ENCODE measurements around the gene DIO1. TPM values are rescaled to one million over a fixed set of nuclear protein-coding genes. Genes with fewer than 3 reads are reported as not detected.

The DIO1 gene
- total RNA-seq, 1 donor from 2014 or later: not detected

- H3K4me3 Mint-ChIP-seq: no peak overlapping the region
- peaks cover 25% of the 10 kb centered on the region for H3K4me1 Mint-ChIP-seq
- no peaks in the 10 kb centered on the region for H3K27me3 Mint-ChIP-seq (ENCODE audit: low read depth)
- no peaks in the 10 kb centered on the region for H3K9me3 Mint-ChIP-seq
- TF ChIP-seq, protein P1, sequence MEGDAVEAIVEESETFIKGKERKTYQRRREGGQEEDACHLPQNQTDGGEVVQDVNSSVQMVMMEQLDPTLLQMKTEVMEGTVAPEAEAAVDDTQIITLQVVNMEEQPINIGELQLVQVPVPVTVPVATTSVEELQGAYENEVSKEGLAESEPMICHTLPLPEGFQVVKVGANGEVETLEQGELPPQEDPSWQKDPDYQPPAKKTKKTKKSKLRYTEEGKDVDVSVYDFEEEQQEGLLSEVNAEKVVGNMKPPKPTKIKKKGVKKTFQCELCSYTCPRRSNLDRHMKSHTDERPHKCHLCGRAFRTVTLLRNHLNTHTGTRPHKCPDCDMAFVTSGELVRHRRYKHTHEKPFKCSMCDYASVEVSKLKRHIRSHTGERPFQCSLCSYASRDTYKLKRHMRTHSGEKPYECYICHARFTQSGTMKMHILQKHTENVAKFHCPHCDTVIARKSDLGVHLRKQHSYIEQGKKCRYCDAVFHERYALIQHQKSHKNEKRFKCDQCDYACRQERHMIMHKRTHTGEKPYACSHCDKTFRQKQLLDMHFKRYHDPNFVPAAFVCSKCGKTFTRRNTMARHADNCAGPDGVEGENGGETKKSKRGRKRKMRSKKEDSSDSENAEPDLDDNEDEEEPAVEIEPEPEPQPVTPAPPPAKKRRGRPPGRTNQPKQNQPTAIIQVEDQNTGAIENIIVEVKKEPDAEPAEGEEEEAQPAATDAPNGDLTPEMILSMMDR (IDR thresholded peaks at IDR 0.05; ENCODE audit: unreplicated experiment): no peak
- H3K36me3 Mint-ChIP-seq: peaks cover 20% of the 10 kb centered on the region
- H3K27ac Mint-ChIP-seq: peak overlapping the region; percentile 81
- DNase-seq (ENCODE audit: low spot score in 2 of 2, unreplicated experiment in 2 of 2): no peak
These were observed 62.6 kb downstream of the DIO1 start for GRCh38 chr1:53956308-53957168.

DNA sequence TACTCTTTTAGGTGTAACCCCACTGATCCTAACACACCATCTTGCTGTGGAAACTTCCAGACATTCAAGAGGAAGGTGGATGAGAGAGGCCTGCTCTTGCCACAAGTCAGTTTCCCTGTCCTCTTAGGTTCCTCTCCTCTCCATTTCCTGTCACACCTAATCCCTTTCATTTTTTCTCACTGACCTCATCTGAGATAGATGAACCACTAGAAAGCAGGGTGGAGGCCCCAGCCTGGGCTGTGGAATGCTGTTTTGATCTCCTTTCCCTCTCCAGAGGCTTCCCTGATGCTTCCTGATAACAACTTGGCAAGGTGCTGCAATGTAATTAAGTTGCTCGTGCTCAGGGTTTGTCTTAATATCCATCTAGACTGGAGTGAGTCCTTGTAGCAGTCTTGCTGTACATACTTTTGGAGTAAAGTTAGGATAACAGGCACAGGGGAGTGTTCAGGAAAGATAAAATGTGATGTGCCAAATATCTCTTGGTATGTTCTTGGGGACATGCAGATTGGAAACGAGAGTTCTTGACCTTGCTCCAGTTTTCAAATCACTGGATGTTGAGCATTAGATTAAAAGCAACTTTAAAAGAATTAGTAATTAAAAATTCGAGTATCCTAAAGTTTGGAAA, 63.3 kb downstream of the DIO1 start:
- H3K4me3 Mint-ChIP-seq: peak overlapping the region; percentile 2
- TF ChIP-seq, protein P1 (IDR thresholded peaks at IDR 0.05; ENCODE audit: unreplicated experiment): no peak
- peaks cover 23% of the 10 kb centered on the region for H3K4me1 Mint-ChIP-seq
- H3K9me3 Mint-ChIP-seq: no peaks in the 10 kb centered on the region
- no peak for DNase-seq (ENCODE audit: low spot score in 2 of 2, unreplicated experiment in 2 of 2)
- peaks cover 21% of the 10 kb centered on the region for H3K36me3 Mint-ChIP-seq
- no peaks in the 10 kb centered on the region for H3K27me3 Mint-ChIP-seq (ENCODE audit: low read depth)
- H3K27ac Mint-ChIP-seq: peak overlapping the region; percentile 81

DNA sequence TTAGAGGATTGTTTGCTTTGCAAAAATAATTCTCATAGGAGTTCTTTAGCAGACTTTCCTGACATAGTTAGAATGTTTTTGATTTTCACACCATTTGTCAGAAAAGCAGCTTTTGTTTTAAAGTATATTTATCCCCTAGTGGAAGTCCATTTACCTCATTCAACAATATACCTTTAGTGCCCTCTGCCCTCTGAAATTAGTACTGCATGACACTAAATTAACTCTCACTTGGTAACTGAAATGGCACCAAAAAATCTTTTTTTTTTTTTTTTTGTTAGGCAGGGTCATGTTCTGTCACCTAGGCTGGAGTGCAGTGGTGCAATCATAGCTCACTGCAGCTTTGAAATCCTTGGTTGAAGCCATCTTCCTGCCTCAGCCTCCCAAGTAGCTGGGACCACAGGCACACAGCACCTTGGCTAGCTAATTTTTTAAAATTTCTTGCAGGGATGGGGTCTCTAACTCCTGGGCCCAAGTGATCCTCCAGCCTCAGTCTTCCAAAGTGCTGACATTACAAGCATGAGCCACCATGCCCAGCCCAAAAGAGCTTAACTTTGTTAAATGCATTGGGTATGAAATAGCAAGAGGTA, 65.8 kb downstream of the DIO1 start:
- TF ChIP-seq, protein P1 (IDR thresholded peaks at IDR 0.05; ENCODE audit: unreplicated experiment): peak; percentile 68
- Mint-ChIP-seq H3K4me1 (peaks cover 24% of the 10 kb centered on the region), H3K4me3 (no peak overlapping the region), H3K36me3 (peaks cover 24% of the 10 kb centered on the region), H3K27ac (no peak overlapping the region), H3K27me3 (ENCODE audit: low read depth) (no peaks in the 10 kb centered on the region), H3K9me3 (no peaks in the 10 kb centered on the region)
- DNase-seq (ENCODE audit: low spot score in 2 of 2, unreplicated experiment in 2 of 2): no peak

Other genes with a start within 250 kb of the DIO1 start
- gene GLIS1, start 155.0 kb upstream of the DIO1 start, total RNA-seq: 1.1 to 1.6 TPM (median 1.2 TPM) in 3 replicates
- gene NDC1, start 55.9 kb upstream of the DIO1 start, total RNA-seq: 19.3 to 21.9 TPM (median 20.6 TPM) in 3 replicates
- gene YIPF1, start 4.4 kb upstream of the DIO1 start, total RNA-seq: 29.1 to 30.9 TPM (median 30.2 TPM) in 3 replicates
- gene IFT25, start 51.5 kb downstream of the DIO1 start, total RNA-seq: 36.8 to 38.2 TPM (median 37.0 TPM) in 3 replicates
- 42.1 to 43.4 TPM (median 43.2 TPM) in 3 replicates for gene LRRC42, start 52.2 kb downstream of the DIO1 start, total RNA-seq
- not detected in 3 replicates for gene LDLRAD1, start 124.0 kb downstream of the DIO1 start, total RNA-seq
- 211 to 225 TPM (median 223 TPM) in 3 replicates for gene TMEM59, start 159.0 kb downstream of the DIO1 start, total RNA-seq
- 6.8 to 9.2 TPM (median 7.8 TPM) in 3 replicates for gene TCEANC2, start 159.4 kb downstream of the DIO1 start, total RNA-seq